ENCODE measurements around the gene ALDH9A1.
"Not testable (repeated sequence)": the region's sequence is repeated elsewhere in the genome, so short reads cannot be mapped to it uniquely, and the experiment has no call there.

Gene ALDH9A1

DNA sequence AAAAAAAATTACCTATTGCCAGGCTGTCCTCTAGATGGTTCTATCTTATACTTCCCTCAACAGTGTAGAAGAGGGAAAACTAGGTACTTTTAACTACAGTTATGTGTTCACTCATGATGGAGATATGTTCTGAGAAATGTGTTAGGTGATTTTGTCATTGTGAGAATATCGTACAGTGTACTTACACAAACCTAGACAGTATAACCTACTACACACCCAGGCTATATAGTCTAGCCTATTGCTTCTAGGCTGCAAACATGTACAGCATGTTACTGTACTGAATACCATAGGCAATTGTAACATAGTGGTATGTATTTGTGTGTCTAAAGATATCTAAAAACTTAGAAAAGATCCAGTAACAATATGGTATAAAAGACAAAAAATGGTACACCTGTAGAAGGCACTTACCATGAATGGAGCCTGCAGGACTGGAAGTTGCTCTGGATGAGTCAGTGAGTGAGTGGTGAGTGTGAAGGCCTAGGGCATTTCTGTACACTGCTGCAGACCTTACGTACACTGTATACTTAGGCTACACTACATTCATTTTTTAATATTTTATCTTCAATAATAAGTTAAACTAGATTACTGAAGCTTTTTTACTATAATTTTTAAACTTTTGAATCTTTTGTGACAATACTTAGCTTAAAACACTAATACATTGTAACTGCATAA lies 54.2 kb downstream of the ALDH9A1 start:
- DNase-seq, result no peak

- DNase-seq, result no peak
These were observed 57.0 kb downstream of the ALDH9A1 start for GRCh38 chr1:165641231-165641987.

- DNase-seq, result no peak
These were observed 58.3 kb downstream of the ALDH9A1 start for GRCh38 chr1:165639821-165640623.

DNA sequence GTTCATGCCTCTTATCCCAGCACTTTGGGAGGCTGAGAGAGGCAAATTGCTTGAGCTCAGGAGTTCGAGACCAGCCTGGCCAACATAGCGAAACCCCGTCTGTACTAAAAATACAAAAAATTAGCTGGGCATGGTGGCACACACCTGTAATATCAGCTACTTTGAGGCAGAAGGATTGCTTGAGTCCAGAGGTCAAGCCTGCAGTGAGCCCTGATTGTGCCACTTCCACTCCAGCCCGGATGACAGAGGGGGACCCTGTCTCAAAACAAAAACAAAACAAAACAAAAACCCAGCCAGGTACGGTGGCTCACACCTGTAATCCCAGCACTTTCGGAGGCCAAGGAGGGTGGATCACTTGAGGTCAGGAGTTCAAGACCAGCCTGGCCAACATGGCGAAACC lies 60.2 kb downstream of the ALDH9A1 start:
- not testable (repeated sequence) for DNase-seq

GRCh38 chr1:165637427-165637826 lies 60.9 kb downstream of the ALDH9A1 start:
- DNase-seq, result no peak

DNA sequence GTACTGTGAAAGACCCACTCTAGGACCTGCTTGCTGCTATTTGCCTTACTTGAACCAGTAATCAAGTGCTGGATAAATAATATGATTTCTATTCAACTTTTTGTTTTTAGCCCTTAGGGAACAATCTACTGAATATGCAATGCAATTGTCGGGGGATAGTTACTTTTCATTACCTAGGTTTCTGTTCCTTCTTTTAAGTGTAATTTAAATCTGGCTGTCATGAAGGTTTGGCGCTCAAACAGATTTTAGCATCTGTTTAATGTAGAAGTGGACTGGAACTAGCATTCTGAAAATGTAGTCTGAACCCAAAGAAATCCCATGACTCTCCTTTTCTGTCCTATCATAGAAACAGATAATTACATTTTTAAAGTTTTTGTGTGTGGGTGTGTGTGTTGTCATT lies 62.5 kb downstream of the ALDH9A1 start:
- no peak for DNase-seq

- DNase-seq, result no peak
These were observed 63.0 kb downstream of the ALDH9A1 start for GRCh38 chr1:165635329-165635728.

GRCh38 chr1:165634154-165634921 lies 64.0 kb downstream of the ALDH9A1 start:
- DNase-seq, result no peak

DNA sequence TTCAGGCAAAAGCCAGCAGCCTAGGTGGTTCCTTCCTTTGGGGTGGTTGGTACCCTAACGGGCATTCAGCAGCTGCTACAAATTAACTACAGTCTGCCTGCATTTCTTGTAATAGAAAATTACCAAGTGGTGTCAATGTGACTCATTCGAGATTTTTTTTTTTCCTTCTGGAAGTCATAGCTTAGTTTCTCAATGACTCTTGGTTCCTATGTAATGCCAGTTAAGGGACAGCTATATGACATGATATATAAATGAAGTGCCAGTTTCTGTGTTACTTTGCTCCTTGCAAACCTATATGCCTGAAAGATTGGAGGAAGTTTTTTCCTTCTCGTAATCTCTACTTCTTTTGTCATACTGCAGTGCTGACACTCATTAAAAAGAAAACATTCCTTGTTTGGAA lies 64.7 kb downstream of the ALDH9A1 start:
- DNase-seq, result no peak

- no peak for DNase-seq
These were observed 65.9 kb downstream of the ALDH9A1 start for GRCh38 chr1:165632491-165632890.

- no peak for DNase-seq
These were observed 66.3 kb downstream of the ALDH9A1 start for GRCh38 chr1:165632152-165632469.

DNA sequence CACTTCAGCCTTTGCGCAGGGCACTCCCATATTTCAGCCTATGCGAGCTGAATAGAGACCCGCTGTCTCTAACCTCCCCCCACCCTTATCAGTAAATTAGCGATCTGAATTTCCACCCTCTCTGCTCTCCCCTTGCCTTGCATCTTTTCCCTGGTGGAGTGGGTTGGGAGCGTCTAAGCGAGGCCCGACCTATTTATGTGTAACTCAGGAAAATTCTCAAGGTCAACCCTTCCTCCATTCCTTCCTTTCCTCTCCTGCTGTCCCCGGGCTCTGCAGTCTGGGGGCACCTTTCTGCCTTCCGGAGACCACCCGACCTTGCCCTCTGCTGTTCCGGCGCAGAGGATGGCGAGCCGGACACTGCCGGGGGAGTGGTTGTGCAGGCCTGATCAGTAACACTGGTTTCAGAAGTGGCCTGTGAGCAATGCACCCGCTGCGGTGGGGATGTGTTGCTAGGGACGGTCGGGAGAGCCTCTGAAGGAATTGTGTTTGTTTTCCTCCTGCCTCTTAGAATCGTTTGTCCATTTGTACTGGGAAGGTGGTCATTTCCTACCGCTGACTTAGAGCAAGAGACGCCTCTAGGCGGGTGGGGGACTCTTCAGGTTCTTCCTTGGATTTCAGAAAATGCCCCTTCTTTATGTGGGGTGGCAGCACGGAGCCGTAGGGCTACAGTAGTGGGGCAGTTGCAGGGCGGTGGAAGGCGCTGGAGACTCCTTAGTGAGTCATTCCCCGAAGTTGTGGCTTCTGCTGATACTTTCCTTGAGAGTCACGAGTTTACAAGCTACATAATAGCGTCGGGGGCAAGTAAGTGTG lies 66.8 kb downstream of the ALDH9A1 start:
- DNase-seq, result no peak

GRCh38 chr1:165630629-165631341 lies 67.6 kb downstream of the ALDH9A1 start, which contains the start of gene MGST3:
TSS of gene MGST3 (plus strand) at chr1:165631234. CDS start at chr1:165649848, 18,614 bp downstream.
- DNase-seq, result peak; percentile 92

GRCh38 chr1:165629848-165630628 lies 68.3 kb downstream of the ALDH9A1 start:
- DNase-seq, result no peak

DNA sequence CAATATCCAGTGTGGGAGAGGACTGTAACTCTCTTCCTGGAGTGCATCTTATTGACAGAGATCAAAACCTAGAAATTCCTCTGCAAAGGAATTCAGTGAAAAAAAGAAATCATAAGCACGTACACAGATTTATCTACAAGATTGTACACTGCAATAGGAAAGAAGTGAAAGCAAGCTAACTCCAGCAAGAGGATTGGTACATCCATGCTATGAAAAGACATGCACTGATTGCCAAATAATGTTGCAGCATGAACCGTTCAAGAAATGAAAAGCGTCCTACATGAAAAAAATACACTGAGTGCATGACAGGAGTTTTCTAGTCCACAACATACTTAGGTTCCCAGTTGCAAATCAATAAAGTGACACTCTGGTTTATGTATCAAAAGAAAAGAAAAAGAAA lies 69.2 kb downstream of the ALDH9A1 start:
- no peak for DNase-seq

- no peak for DNase-seq
These were observed 70.1 kb downstream of the ALDH9A1 start for GRCh38 chr1:165628147-165628822.

DNA sequence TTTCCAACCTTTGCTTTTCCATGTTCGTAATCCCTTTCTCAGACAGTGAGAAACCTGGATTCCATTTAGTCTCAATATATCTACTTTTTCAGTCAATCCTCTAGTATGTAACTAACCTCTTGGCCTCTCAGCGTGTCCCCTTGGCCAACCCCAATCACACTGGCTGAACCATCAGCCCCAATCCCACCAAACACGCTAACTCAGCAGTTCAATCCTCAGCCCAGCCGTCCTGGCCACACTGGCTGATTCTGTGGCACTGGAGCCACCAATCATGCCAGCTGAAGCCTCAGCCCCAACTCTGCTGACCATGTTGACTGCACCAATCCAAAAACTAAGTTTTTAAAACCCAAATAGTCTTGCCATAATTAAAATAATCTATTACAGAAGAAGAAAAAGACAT lies 73.9 kb downstream of the ALDH9A1 start:
- no peak for DNase-seq

DNA sequence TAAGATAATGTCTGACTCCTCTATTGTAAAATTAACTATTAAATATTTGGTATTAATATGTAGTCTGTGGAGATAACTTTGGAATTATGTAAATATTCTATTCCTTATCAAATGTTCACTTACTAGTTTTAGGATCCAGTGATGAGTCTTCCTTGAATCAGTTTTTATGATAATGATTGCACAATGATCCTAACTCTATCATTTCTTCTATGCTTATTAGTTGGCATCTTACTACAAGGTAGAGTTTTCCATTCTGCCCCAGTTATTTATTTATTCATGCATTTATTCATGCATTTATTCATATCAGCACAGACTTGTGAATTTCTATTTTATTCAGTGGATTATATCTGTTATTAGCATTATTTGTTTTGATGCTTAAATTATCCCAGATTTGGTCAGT lies 74.7 kb downstream of the ALDH9A1 start:
- no peak for DNase-seq

DNA sequence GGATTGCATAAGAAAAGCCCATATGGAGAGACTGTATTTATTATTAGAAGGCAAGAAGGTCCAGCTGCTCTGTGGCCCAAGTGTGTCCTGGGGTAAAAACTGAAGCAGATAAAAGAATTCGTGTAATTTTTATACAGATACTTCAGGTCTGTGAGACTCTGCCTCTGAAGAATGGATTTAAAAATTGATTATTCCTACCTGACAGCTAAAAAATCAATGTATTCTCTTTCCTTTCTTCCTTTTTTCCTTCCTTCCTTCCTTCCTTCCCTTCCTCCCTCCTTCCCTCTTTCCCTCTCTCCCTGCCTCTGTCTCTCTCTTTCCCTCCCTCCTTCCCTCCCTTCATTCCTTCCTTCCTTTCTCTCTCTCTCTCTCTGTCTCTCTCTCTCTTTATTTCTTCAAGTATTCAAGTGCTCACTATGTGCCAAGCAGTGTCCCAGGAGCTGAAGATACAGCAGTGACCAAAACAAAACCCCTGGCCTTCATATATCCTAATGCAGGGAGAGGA lies 78.7 kb downstream of the ALDH9A1 start:
- no peak for DNase-seq

Measured in NCI-H1417 treated with DMSO at 0.1 percent for 48 hours (cell line).